Ishikawa (cell line): ENCODE data around the gene FGGY.

Source experiments
- CEBPB ChIP-seq: IDR thresholded peaks from 2 replicates; pipeline ENCODE4 v1.6.1; 2012
- CREB1 ChIP-seq: IDR thresholded peaks from 2 replicates; pipeline ENCODE4 v1.6.1; 2012; ENCODE audit warnings: low read depth
- EGR1 ChIP-seq: IDR thresholded peaks from 2 replicates; pipeline ENCODE4 v1.6.1; 2012
- EP300 ChIP-seq: IDR thresholded peaks from 2 replicates; pipeline ENCODE4 v1.6.1; 2012; ENCODE audit warnings: borderline replicate concordance
- FOXM1 ChIP-seq: IDR thresholded peaks from 2 replicates; pipeline ENCODE4 v1.6.1; 2012; ENCODE audit warnings: low read depth, borderline replicate concordance
- MAX ChIP-seq: IDR thresholded peaks from 2 replicates; pipeline ENCODE4 v1.6.1; 2012
- NFIC ChIP-seq: IDR thresholded peaks from 2 replicates; pipeline ENCODE4 v1.6.1; 2012
- RAD21 ChIP-seq: IDR thresholded peaks from 2 replicates; pipeline ENCODE4 v1.6.1; 2012; ENCODE audit warnings: low read depth
- REST ChIP-seq: IDR thresholded peaks from 2 replicates; pipeline ENCODE4 v1.6.1; 2012; ENCODE audit warnings: low read depth, mild to moderate bottlenecking
- TAF1 ChIP-seq: IDR thresholded peaks from 2 replicates; pipeline ENCODE4 v1.6.1; 2012; ENCODE audit warnings: low read depth, mild to moderate bottlenecking
- TCF12 ChIP-seq: IDR thresholded peaks from 2 replicates; pipeline ENCODE4 v1.6.1; 2012; ENCODE audit warnings: low read depth
- TEAD4 ChIP-seq: IDR thresholded peaks from 2 replicates; pipeline ENCODE4 v1.6.1; 2012
- USF1 ChIP-seq: IDR thresholded peaks from 2 replicates; pipeline ENCODE4 v1.6.1; 2012
- YY1 ChIP-seq: IDR thresholded peaks from 2 replicates; pipeline ENCODE4 v1.6.1; 2012; ENCODE audit warnings: low read depth
- ZBTB7A ChIP-seq: IDR thresholded peaks from 2 replicates; pipeline ENCODE4 v1.6.1; 2012; ENCODE audit warnings: low read depth

FGGY gene

GRCh38 chr1:59375321-59376220 lies 78.7 kb downstream of the FGGY start:
- TF ChIP-seq CREB1, result no peak
- TF ChIP-seq EGR1, result no peak
- TF ChIP-seq NFIC, result no peak
- TF ChIP-seq ZBTB7A, result no peak
- no peak for TF ChIP-seq TCF12
- no peak for TF ChIP-seq TEAD4
- TF ChIP-seq EP300, result no peak

- TF ChIP-seq TAF1 (no peak), USF1 (no peak), ZBTB7A (no peak), TEAD4 (no peak), NFIC (no peak), FOXM1 (no peak), EGR1 (no peak), MAX (no peak), CEBPB (no peak), CREB1 (no peak), TCF12 (no peak), RAD21 (no peak), REST (no peak), EP300 (no peak), YY1 (no peak)
These were observed 80.5 kb downstream of the FGGY start for GRCh38 chr1:59377350-59377904.

GRCh38 chr1:59378621-59379370 lies 81.9 kb downstream of the FGGY start:
- no peak for TF ChIP-seq CEBPB
- TF ChIP-seq YY1, result no peak
- TF ChIP-seq USF1, result no peak
- no peak for TF ChIP-seq EP300
- TF ChIP-seq REST, result no peak
- TF ChIP-seq CREB1, result no peak
- TF ChIP-seq MAX, result no peak
- no peak for TF ChIP-seq EGR1
- TF ChIP-seq NFIC, result no peak
- no peak for TF ChIP-seq ZBTB7A
- no peak for TF ChIP-seq TEAD4
- no peak for TF ChIP-seq TAF1
- no peak for TF ChIP-seq FOXM1
- no peak for TF ChIP-seq RAD21
- no peak for TF ChIP-seq TCF12

- TF ChIP-seq ZBTB7A, result no peak
- TF ChIP-seq YY1, result no peak
- TF ChIP-seq MAX, result no peak
- TF ChIP-seq TEAD4, result no peak
- no peak for TF ChIP-seq FOXM1
These were observed 82.5 kb downstream of the FGGY start for GRCh38 chr1:59379371-59379728.

GRCh38 chr1:59383963-59384362 lies 87.1 kb downstream of the FGGY start:
- no peak for TF ChIP-seq ZBTB7A
- TF ChIP-seq TEAD4, result no peak
- no peak for TF ChIP-seq REST
- no peak for TF ChIP-seq MAX
- no peak for TF ChIP-seq TCF12
- no peak for TF ChIP-seq YY1
- no peak for TF ChIP-seq CREB1
- no peak for TF ChIP-seq FOXM1
- TF ChIP-seq TAF1, result no peak
- TF ChIP-seq CEBPB, result no peak
- no peak for TF ChIP-seq NFIC
- TF ChIP-seq EGR1, result no peak
- TF ChIP-seq EP300, result no peak
- TF ChIP-seq USF1, result no peak
- TF ChIP-seq RAD21, result no peak
